ENCODE results near the gene TMC6.

The TMC6 gene

GRCh38 chr17:78063489-78063888 lies 65.1 kb downstream of the TMC6 start:
- DNase-seq, result no peak

- no peak for DNase-seq
Measured at GRCh38 chr17:78062596-78062995, 66.0 kb downstream of the TMC6 start.

Data from NCI-H2171 treated with DMSO at 0.1 percent for 48 hours (cell line).